Muscle layer of duodenum (tissue), 2 donors: ENCODE data around the gene CARHSP1.
"Not testable (repeated sequence)": the region's sequence is repeated elsewhere in the genome, so short reads cannot be mapped to it uniquely, and the experiment has no call there.

Experiments used
- H3K27ac ChIP-seq: one replicate; pipeline ENCODE4 v1.7.0; 2013; ENCODE audit warnings: mild to moderate bottlenecking, low read length
- H3K27me3 ChIP-seq: one replicate; pipeline ENCODE4 v1.7.0; 2013; ENCODE audit warnings: low read depth, mild to moderate bottlenecking, control low read depth, low read length
- H3K36me3 ChIP-seq, 2 donors: one replicate each; pipeline ENCODE4 v1.7.0; 2013; ENCODE audit warnings: low read length in 2 of 2, control low read depth in 1 of 2, mild to moderate bottlenecking in 1 of 2; ENCODE audit not compliant: insufficient read depth in 2 of 2, control insufficient read depth in 1 of 2
- H3K4me1 ChIP-seq, 2 donors: one replicate each; pipeline ENCODE4 v1.7.0; 2013; ENCODE audit warnings: low read length in 2 of 2, mild to moderate bottlenecking in 2 of 2, control low read depth in 1 of 2, moderate library complexity in 1 of 2; ENCODE audit not compliant: insufficient read depth in 2 of 2, control insufficient read depth in 1 of 2
- H3K4me3 ChIP-seq, 2 donors: one replicate each; pipeline ENCODE4 v1.7.0; 2013; ENCODE audit warnings: low read length in 2 of 2, low read depth in 1 of 2, mild to moderate bottlenecking in 1 of 2
- H3K9me3 ChIP-seq, 2 donors: one replicate each; pipeline ENCODE4 v1.7.0; 2013; ENCODE audit warnings: low read length in 2 of 2, control low read depth in 1 of 2, mild to moderate bottlenecking in 1 of 2; ENCODE audit not compliant: control insufficient read depth in 1 of 2
- donor health status: healthy.

Gene CARHSP1

GRCh38 chr16:8814095-8814806 lies 54.6 kb downstream of the CARHSP1 start:
- no peaks in the 10 kb centered on the region for H3K27me3 ChIP-seq
- no peaks in the 10 kb centered on the region for H3K4me1 ChIP-seq
- H3K27ac ChIP-seq = no peak overlapping the region
- H3K9me3 ChIP-seq = no peaks in the 10 kb centered on the region
- peaks cover 65 to 75% of the 10 kb centered on the region in 2 donors for H3K36me3 ChIP-seq
- no peak overlapping the region for H3K4me3 ChIP-seq

- no peaks in the 10 kb centered on the region for H3K4me1 ChIP-seq
- H3K4me3 ChIP-seq = no peak overlapping the region
- no peaks in the 10 kb centered on the region for H3K27me3 ChIP-seq
- no peaks in the 10 kb centered on the region for H3K9me3 ChIP-seq
- no peak overlapping the region for H3K27ac ChIP-seq
- H3K36me3 ChIP-seq = peaks cover 70 to 83% of the 10 kb centered on the region in 2 donors
Observed at GRCh38 chr16:8812162-8812843, 56.5 kb downstream of the CARHSP1 start.

- no peak overlapping the region for H3K27ac ChIP-seq
- H3K36me3 ChIP-seq = peaks cover 72 to 90% of the 10 kb centered on the region in 2 donors
Observed at GRCh38 chr16:8808613-8809353, 60.0 kb downstream of the CARHSP1 start.

GRCh38 chr16:8808009-8808408 lies 60.8 kb downstream of the CARHSP1 start:
- Histone ChIP-seq H3K4me1 (no peaks in the 10 kb centered on the region), H3K36me3 (peaks cover 69 to 86% of the 10 kb centered on the region in 2 donors), H3K27ac (no peak overlapping the region), H3K4me3 (no peak overlapping the region), H3K9me3 (no peaks in the 10 kb centered on the region), H3K27me3 (no peaks in the 10 kb centered on the region)

More at GRCh38 chr16:8808613-8809353, 60.0 kb downstream of the CARHSP1 start:
- H3K27me3 ChIP-seq = no peaks in the 10 kb centered on the region
- no peaks in the 10 kb centered on the region for H3K9me3 ChIP-seq
- H3K4me3 ChIP-seq = no peak overlapping the region
- H3K4me1 ChIP-seq = no peaks in the 10 kb centered on the region

GRCh38 chr16:8807189-8807588 lies 61.6 kb downstream of the CARHSP1 start:
- no peak overlapping the region for H3K27ac ChIP-seq
- H3K4me1 ChIP-seq = no peaks in the 10 kb centered on the region
- H3K36me3 ChIP-seq = peaks cover 69 to 85% of the 10 kb centered on the region in 2 donors
- H3K4me3 ChIP-seq = no peak overlapping the region
- no peaks in the 10 kb centered on the region for H3K9me3 ChIP-seq
- no peaks in the 10 kb centered on the region for H3K27me3 ChIP-seq

- Histone ChIP-seq H3K27me3 (no peaks in the 10 kb centered on the region), H3K9me3 (no peaks in the 10 kb centered on the region), H3K27ac (no peak overlapping the region), H3K4me1 (no peaks in the 10 kb centered on the region), H3K36me3 (peaks cover 67 to 83% of the 10 kb centered on the region in 2 donors), H3K4me3 (no peak overlapping the region)
Observed at GRCh38 chr16:8806272-8806983, 62.4 kb downstream of the CARHSP1 start.

- no peaks in the 10 kb centered on the region for H3K27me3 ChIP-seq
- no peaks in the 10 kb centered on the region for H3K9me3 ChIP-seq
- no peak overlapping the region for H3K4me3 ChIP-seq
- no peak overlapping the region for H3K27ac ChIP-seq
- H3K36me3 ChIP-seq = peaks cover 57 to 65% of the 10 kb centered on the region in 2 donors
- peaks cover 1 to 10% of the 10 kb centered on the region in 2 donors for H3K4me1 ChIP-seq
Observed at GRCh38 chr16:8804313-8804712, 64.5 kb downstream of the CARHSP1 start.

- not testable (repeated sequence) for H3K27me3 ChIP-seq
- H3K4me1 ChIP-seq = peaks cover 7 to 15% of the 10 kb centered on the region in 2 donors
- peaks cover 51 to 59% of the 10 kb centered on the region in 2 donors for H3K36me3 ChIP-seq
Observed at GRCh38 chr16:8803733-8804132, 65.1 kb downstream of the CARHSP1 start.

More at GRCh38 chr16:8803733-8804132, 65.1 kb downstream of the CARHSP1 start:
- not testable (repeated sequence) for H3K9me3 ChIP-seq, H3K4me3 ChIP-seq, H3K27ac ChIP-seq
